HG03558 (cell line): Measurements from ENCODE around the gene NUDT4.

Experiments used
- ATAC-seq: cut with Tn5 transposase; IDR thresholded peaks from one replicate; pipeline ENCODE4 v1.9.1; 2021; ENCODE audit warnings: moderate number of reproducible peaks; ENCODE audit not compliant: unreplicated experiment; ENCODE audit errors: extremely low read depth

NUDT4 gene

GRCh38 chr12:93377252-93378195, at the start of gene NUDT4:
NUDT4 (plus strand) TSS chr12:93377925; CDS start chr12:93378323, 398 bp downstream.
- ATAC-seq = peak; percentile 34

GRCh38 chr12:93333054-93333453, 44.7 kb upstream of the NUDT4 start:
- ATAC-seq = no peak

- no peak for ATAC-seq
Measured at GRCh38 chr12:93333828-93334227, 43.9 kb upstream of the NUDT4 start.

GRCh38 chr12:93335603-93336162, 42.0 kb upstream of the NUDT4 start:
- ATAC-seq = no peak

GRCh38 chr12:93336291-93336741, 41.4 kb upstream of the NUDT4 start:
- no peak for ATAC-seq

- no peak for ATAC-seq
Measured at GRCh38 chr12:93338598-93338997, 39.1 kb upstream of the NUDT4 start.

- no peak for ATAC-seq
Measured at GRCh38 chr12:93339695-93340094, 38.0 kb upstream of the NUDT4 start.

- ATAC-seq = no peak
Measured at GRCh38 chr12:93341409-93342049, 36.2 kb upstream of the NUDT4 start.

GRCh38 chr12:93347054-93347785, 30.5 kb upstream of the NUDT4 start:
- ATAC-seq = no peak

GRCh38 chr12:93348575-93349435, 28.9 kb upstream of the NUDT4 start:
- ATAC-seq = no peak

- ATAC-seq = no peak
Measured at GRCh38 chr12:93351726-93352125, 26.0 kb upstream of the NUDT4 start.

GRCh38 chr12:93352321-93352720, 25.4 kb upstream of the NUDT4 start:
- no peak for ATAC-seq

- no peak for ATAC-seq
Measured at GRCh38 chr12:93356214-93356613, 21.5 kb upstream of the NUDT4 start.

- peak; percentile 89 for ATAC-seq
Measured at GRCh38 chr12:93358058-93358457, 19.7 kb upstream of the NUDT4 start.

- ATAC-seq = no peak
Measured at GRCh38 chr12:93358821-93359220, 18.9 kb upstream of the NUDT4 start.

GRCh38 chr12:93360688-93361087, 17.0 kb upstream of the NUDT4 start:
- no peak for ATAC-seq

- ATAC-seq = no peak
Measured at GRCh38 chr12:93361151-93361919, 16.4 kb upstream of the NUDT4 start.

- ATAC-seq = no peak
Measured at GRCh38 chr12:93363841-93364297, 13.9 kb upstream of the NUDT4 start.
